Activated CD8-positive, alpha-beta memory T cell treated with anti-CD3 and anti-CD28 coated beads for 1 hour (primary cell): ENCODE results near the gene IBA57.
"Not testable (repeated sequence)": the region's sequence is repeated elsewhere in the genome, so short reads cannot be mapped to it uniquely, and the experiment has no call there.

Experiments used
- DNase-seq, 2 donors: peaks; one replicate each; pipeline ENCODE4 v3.0.0-alpha.2; 2020; ENCODE audit warnings: low read depth in 1 of 2; ENCODE audit errors: extremely low read depth in 1 of 2

Gene IBA57

DNA sequence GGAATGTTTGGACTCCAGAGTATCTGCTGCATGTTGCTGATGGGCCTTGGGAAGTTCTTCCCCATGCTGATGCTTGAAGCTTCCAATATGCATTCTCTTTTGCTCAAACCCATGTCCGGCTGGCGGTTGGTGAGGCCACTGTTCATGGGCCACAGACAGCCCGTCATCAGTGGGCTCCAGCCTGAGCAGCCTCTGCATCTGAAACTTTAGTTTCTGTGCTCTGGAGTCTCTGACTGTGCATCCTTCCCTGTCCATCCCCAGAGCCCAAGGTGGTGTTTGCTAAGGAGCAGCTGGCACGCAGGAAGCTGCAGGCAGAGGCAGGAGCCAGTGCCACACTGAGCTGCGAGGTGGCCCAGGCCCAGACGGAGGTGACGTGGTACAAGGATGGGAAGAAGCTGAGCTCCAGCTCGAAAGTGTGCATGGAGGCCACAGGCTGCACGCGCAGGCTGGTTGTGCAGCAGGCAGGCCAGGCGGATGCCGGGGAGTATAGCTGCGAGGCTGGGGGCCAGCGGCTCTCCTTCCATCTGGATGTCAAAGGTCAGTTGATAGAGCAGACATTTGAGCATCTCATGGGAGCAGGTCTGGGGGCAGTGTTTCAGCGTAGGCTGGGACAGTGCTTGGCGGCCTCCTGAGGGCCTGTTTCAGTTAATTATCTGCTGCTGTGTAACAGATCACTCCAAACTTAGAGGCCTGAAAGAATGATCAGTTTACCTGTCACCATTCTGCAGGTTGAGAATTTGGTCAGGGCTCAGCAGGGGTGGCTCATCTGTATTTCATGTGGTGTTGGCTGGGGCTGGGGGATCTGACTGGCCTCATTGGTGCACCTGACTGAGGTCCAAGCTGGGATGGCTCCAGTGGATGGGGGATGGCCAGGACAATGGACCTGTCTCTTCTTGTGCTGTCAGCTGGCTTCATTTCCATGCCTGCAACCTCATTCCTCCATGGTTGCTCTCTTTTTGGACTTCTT lies 58.9 kb downstream of the IBA57 start:
- no peak for DNase-seq

DNA sequence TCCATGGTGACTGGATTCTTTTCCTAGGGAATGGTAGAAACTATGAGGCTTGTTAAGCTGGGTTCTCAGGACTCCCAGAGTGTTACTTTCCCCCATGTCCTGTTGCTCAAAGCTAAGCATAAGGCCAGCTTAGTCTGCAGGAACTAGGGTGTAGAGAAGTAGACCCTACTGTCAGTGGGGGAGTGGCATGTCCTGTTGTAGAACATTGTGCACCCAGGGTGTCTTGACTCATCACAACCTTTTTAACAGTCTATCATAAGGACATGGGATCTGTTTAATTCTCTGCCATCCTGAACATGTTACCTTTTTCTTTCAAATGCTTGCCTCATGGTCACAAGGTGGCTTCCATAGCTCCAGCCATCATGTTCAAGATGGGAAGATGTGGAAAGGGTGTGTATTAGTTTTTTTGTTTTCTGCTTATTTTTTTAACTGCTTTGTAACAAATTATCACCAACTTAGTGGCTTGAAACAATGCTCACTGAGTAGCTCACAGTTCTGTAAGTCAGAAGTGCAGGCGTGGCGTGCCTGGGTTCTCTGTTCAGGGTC lies 59.6 kb downstream of the IBA57 start:
- no peak for DNase-seq

DNA sequence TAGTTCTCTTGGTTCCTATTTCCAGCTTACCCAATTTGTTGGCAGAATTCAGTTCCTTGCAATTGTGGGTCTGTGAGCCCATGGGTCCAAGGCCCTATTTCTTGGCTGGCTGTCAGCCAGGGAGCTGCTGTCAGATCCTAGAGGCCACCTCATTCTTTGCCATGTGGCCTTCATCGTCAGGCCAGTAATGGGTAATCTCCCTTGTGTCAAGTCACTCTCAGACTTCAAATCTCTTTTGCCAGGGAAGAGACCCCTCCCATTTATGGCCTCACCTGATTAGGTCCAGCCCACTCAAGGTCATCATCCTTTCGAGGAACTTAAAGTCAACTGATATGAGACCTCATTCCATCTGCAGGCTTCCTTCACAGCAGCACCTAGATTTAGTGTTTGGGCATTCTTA lies 60.1 kb downstream of the IBA57 start:
- no peak for DNase-seq

DNA sequence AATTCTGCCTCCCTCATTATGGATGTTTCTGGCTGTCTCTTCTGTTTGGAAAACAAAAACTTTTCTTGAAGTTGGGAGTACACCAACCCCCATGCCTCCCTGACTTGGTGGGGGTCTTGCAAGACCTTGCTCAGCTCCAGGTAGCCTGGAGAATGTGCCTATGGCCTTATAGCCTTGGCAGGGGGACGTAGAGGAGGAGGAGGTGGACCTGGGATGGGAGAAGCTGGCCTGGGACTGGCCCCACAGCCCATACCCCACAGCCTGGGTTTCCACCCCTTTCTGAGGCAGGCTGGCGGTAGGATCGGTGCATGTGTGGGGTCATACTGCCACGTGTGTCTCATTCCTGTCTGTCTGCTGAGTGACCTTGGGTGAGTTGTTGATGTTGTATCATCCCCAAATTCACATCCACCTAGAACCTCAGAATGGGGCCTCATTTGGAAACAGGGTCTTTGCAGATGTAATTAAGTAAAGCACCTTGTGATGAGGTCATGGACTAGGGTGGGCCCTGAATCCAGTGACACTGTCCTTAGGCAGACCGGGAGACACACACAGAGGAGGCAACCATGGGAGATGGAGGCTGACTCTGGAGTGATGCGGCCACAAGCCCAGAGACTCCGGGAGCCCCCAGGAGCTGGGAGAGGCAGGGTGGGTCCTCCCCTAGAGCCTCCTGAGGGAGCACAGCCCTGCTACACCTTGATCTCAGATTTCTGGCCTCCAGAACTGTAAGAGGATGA lies 60.7 kb downstream of the IBA57 start:
- DNase-seq = no peak

DNA sequence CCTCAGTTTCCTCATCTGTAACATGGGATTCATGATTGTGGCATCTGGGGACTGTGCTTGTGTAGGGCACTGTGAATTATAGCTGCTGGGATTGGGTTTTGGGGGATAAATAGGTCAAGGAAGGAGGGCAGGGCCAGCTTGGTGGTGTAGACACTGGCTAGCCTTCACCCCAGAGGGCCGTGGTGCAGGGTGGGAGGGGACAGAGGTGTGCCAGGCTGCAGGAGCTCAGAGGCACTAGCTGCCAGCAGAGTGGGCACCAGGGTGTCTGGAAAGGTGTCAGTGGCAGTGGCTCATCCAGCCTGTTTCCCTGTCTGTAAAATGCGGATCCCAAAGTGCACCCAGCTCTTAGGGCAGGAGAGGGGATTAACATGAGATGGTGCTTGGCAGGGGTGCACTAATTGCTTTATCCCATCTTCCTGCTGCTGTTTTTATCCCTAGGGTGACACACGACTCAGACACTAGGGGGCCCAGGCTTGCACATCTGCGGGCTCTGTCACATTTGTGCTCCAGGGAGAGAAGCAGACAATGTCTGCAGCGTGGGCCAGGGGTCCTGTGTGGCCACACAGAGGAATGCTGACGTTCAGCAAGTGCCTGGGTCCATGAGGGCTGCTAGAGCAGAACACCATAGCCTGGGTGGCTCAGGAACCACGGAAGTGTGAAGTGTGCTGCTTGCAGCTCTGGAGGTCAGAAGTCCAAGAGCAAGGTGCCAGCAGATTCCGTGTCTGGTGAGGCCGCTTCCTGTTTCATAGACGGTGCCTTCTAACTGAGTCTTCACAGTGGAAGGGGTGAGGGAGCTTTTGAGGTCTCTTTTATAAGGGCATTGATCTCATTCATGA lies 61.6 kb downstream of the IBA57 start:
- DNase-seq = no peak

DNA sequence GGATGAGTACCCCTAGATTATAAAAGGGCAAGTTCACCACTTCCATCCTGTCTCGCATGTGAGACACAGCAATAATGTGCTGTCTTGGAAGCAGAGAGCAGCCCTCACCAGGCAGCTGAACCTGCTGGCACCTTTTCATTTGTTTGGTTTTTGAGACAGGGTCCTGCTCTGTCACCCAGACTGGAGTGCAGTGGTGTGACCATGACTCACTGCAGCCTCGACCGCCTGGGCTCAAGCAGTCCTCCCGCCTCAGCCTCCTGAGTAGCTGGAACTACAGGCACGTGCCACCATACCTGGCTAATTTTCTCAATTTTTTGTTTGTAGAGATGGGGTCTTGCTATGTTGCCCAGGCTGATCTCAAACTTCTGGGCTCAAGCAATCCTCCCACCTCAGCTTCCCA lies 62.5 kb downstream of the IBA57 start:
- not testable (repeated sequence) for DNase-seq

DNA sequence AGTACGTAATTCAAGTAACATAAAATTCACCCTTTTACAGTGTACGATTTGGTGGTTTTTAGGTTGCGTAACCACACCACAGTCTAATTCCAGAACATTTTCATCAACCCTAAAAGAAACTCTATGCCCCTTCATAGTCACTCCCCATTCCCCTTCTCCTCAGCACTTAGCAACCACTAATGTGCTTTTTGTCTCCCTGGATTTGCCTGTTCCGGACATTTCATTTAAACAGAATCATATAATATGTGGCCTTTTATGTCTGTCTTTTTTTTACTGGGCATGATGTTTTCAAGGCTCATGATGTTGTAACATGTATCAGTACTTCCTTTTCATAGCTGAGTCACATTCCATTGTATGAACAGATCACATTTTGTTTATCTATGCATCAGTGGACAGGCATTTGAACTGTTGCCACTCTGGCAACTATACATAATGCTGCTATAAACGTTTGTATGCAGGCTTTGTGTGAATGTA lies 63.0 kb downstream of the IBA57 start:
- no peak for DNase-seq

DNA sequence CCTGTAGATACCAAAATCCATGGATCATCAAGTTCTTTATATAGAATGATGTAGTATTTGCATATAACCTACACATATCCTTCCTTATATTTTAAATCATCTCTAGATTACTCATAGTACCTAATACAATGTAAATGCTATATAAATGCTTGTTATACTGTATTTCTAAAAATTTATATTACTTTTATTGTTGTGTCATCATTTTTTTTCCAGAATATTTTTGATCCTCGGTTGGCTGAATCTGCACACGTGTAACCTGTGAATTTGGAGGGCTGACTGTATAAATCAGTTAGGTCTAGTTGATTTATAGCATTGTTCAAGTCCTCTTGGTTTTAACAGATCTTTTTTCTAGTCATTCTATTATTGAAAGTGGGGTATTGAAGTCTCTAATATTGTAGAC lies 65.6 kb downstream of the IBA57 start:
- no peak for DNase-seq
